KMS-11 (cell line): ENCODE data around the gene VWF.
"Not testable (repeated sequence)": the region's sequence is repeated elsewhere in the genome, so short reads cannot be mapped to it uniquely, and the experiment has no call there.

ENCODE experiments used
- H2AFZ ChIP-seq: fragments of 200-600 bp; sonication (generic); 2 replicates; pipeline ENCODE4 v1.6.1; 2016; ENCODE audit warnings: antibody characterized with exemption, mixed run types, low read depth
- H3K27ac ChIP-seq: fragments of 200-600 bp; sonication (generic); 2 replicates; pipeline ENCODE4 v1.6.1; 2016; ENCODE audit warnings: mild to moderate bottlenecking, mixed run types
- H3K27me3 ChIP-seq: fragments of 200-600 bp; sonication (generic); 2 replicates; pipeline ENCODE4 v1.6.1; 2017; ENCODE audit warnings: mild to moderate bottlenecking, low read depth, mixed run types, moderate library complexity; ENCODE audit not compliant: insufficient read depth
- H3K36me3 ChIP-seq: fragments of 200-600 bp; sonication (generic); 2 replicates; pipeline ENCODE4 v1.6.1; 2017; ENCODE audit warnings: mild to moderate bottlenecking, mixed run types; ENCODE audit not compliant: insufficient read depth
- H3K4me1 ChIP-seq: fragments of 200-600 bp; sonication (generic); 2 replicates; pipeline ENCODE4 v1.6.1; 2016; ENCODE audit warnings: mild to moderate bottlenecking, low read depth, mixed run types; ENCODE audit not compliant: poor library complexity, severe bottlenecking
- H3K4me2 ChIP-seq: fragments of 200-600 bp; sonication (generic); 2 replicates; pipeline ENCODE4 v1.7.0; 2016; ENCODE audit warnings: mild to moderate bottlenecking, mixed run types
- H3K4me3 ChIP-seq: fragments of 200-600 bp; sonication (generic); IDR thresholded peaks from 2 replicates; pipeline ENCODE4 v1.6.1; 2017; ENCODE audit warnings: low read depth, low read length, mixed read lengths; ENCODE audit not compliant: insufficient read depth
- H3K79me2 ChIP-seq: fragments of 200-600 bp; sonication (generic); 2 replicates; pipeline ENCODE4 v1.6.1; 2016; ENCODE audit warnings: low read depth, mixed run types; ENCODE audit not compliant: insufficient read depth
- H3K9ac ChIP-seq: fragments of 200-600 bp; sonication (generic); 2 replicates; pipeline ENCODE4 v1.6.1; 2016; ENCODE audit warnings: mild to moderate bottlenecking, mixed run types
- H4K20me1 ChIP-seq: fragments of 200-600 bp; sonication (generic); 2 replicates; pipeline ENCODE4 v1.6.1; 2016; ENCODE audit warnings: mild to moderate bottlenecking, mixed run types; ENCODE audit not compliant: insufficient read depth
- CTCF ChIP-seq: fragments of 200-600 bp; sonication (generic); conservative IDR thresholded peaks from 2 replicates; pipeline ENCODE4 v1.6.1; 2017; ENCODE audit warnings: low read depth, mild to moderate bottlenecking, antibody characterized with exemption, low read length, moderate library complexity, mixed read lengths

VWF gene

DNA sequence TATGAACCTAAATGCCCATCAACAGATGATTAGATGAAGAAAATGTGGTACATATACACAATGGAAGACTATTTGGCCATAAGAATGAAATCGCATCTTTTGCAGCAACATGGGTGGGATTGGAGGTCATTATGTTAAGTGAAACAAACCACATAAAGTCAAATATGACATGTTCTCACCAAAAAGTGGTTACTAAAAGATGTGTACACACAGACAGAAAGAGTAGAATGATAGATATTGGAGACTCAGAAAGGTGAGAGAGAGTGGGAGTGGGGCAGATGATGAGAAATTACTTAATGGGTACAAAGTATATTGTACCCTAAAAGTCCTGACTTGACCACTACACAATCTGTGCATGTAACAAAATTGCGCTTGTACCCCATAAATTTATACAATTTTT is 19.6 kb downstream of the VWF start:
- H3K36me3 ChIP-seq: no peaks in the 10 kb centered on the region
- no peak for TF ChIP-seq CTCF
- no peak overlapping the region for H3K4me3 ChIP-seq
- no peaks in the 10 kb centered on the region for H3K79me2 ChIP-seq
- no peak overlapping the region for H3K27ac ChIP-seq
- H2AFZ ChIP-seq: no peak overlapping the region
- no peaks in the 10 kb centered on the region for H3K27me3 ChIP-seq
- peaks cover 17% of the 10 kb centered on the region for H3K4me1 ChIP-seq
- no peaks in the 10 kb centered on the region for H4K20me1 ChIP-seq
- H3K4me2 ChIP-seq: no peak overlapping the region
- H3K9ac ChIP-seq: no peak overlapping the region

DNA sequence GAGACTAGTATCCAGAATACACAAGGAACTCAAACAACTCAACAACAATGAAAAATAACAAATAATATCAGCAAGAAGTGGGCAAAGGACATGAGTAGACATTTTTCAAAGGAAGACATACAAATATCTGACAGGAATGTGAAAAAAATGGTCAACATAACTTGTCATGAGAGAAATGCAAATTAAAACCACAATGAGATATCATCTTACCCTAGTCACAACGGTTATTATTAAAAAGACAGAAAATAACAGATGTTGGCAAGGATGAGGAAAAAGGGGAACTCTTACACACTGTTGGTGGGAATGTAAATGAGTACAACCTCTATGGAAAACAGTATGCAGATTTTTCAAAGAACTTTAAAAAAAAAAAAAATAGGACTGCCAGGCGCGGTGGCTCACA is 20.4 kb downstream of the VWF start:
- Histone ChIP-seq H2AFZ (no peak overlapping the region), H3K79me2 (no peaks in the 10 kb centered on the region), H3K4me2 (peak overlapping the region; percentile 31; the same call in 1 of the 2 replicates), H3K27me3 (no peaks in the 10 kb centered on the region), H3K36me3 (no peaks in the 10 kb centered on the region), H3K9ac (no peak overlapping the region), H3K27ac (peak overlapping the region; percentile 15; the same call in 1 of the 2 replicates), H3K4me1 (peaks cover 17% of the 10 kb centered on the region), H3K4me3 (no peak overlapping the region), H4K20me1 (no peaks in the 10 kb centered on the region)
- TF ChIP-seq CTCF: no peak

DNA sequence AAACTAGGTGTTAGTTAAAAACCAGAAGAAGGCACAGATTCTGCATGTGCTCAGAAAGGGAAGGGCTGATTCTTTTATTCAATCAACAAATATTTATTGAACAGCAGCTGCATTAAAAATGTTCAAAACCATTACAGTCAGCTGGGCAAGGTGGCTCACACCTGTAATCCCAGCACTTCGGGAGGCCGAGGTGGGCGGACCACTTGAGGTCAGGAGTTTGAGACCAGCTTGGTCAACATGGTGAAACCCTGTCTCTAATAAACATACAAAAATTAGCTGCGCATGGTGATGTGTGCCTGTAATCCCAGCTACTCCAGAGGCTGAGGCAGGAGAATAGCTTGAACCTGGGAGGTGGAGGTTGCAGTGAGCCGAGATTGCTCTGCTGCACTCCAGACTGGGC is 22.4 kb downstream of the VWF start:
- H3K4me3 ChIP-seq, H2AFZ ChIP-seq, H4K20me1 ChIP-seq, H3K27ac ChIP-seq, H3K27me3 ChIP-seq, H3K9ac ChIP-seq, H3K4me2 ChIP-seq, H3K36me3 ChIP-seq, H3K79me2 ChIP-seq: not testable (repeated sequence)
- H3K4me1 ChIP-seq: peaks cover 17% of the 10 kb centered on the region

GRCh38 chr12:6099316-6099715 is 25.2 kb downstream of the VWF start:
- Histone ChIP-seq H3K4me3 (no peak overlapping the region), H2AFZ (no peak overlapping the region), H3K36me3 (no peaks in the 10 kb centered on the region), H4K20me1 (no peaks in the 10 kb centered on the region), H3K27ac (no peak overlapping the region), H3K4me2 (no peak overlapping the region), H3K79me2 (no peaks in the 10 kb centered on the region), H3K4me1 (peaks cover 11% of the 10 kb centered on the region), H3K27me3 (no peaks in the 10 kb centered on the region), H3K9ac (no peak overlapping the region)
- TF ChIP-seq CTCF: no peak

GRCh38 chr12:6097411-6097810 is 27.1 kb downstream of the VWF start:
- Histone ChIP-seq H3K79me2 (no peaks in the 10 kb centered on the region), H3K4me3 (no peak overlapping the region), H3K9ac (no peak overlapping the region), H4K20me1 (no peaks in the 10 kb centered on the region), H3K4me1 (no peaks in the 10 kb centered on the region), H3K36me3 (no peaks in the 10 kb centered on the region), H2AFZ (no peak overlapping the region), H3K27me3 (no peaks in the 10 kb centered on the region), H3K27ac (no peak overlapping the region), H3K4me2 (no peak overlapping the region)
- no peak for TF ChIP-seq CTCF
